Dendritic cell treated with granulocyte-macrophage colony-stimulating factor and Interleukin-4, amounts not matched to agents 40 ng/mL and 50 ng/mL, for 4 days (primary cell): ENCODE measurements around the gene PIM1.

ENCODE experiments used
- H3K27ac Mint-ChIP-seq: one replicate; pipeline ENCODE4 v1.8.0; 2022; ENCODE audit warnings: mild to moderate bottlenecking, mixed read lengths
- H3K27me3 Mint-ChIP-seq: one replicate; pipeline ENCODE4 v1.8.0; 2022; ENCODE audit warnings: mild to moderate bottlenecking, mixed read lengths
- H3K36me3 Mint-ChIP-seq: one replicate; pipeline ENCODE4 v1.8.0; 2022; ENCODE audit warnings: low read depth, mixed read lengths
- H3K4me1 Mint-ChIP-seq: one replicate; pipeline ENCODE4 v1.8.0; 2022; ENCODE audit warnings: low read depth, mixed read lengths
- H3K4me3 Mint-ChIP-seq: one replicate; pipeline ENCODE4 v1.8.0; 2022; ENCODE audit warnings: mild to moderate bottlenecking, moderate library complexity, mixed read lengths
- H3K9me3 Mint-ChIP-seq: one replicate; pipeline ENCODE4 v1.8.0; 2022; ENCODE audit warnings: mixed read lengths
- intact Hi-C: fragments of 100-400 bp; cut with micrococcal nuclease; formaldehyde crosslinking; loops from one replicate; pipeline ENCODE4 v1.15.0; 2022

The PIM1 gene

DNA sequence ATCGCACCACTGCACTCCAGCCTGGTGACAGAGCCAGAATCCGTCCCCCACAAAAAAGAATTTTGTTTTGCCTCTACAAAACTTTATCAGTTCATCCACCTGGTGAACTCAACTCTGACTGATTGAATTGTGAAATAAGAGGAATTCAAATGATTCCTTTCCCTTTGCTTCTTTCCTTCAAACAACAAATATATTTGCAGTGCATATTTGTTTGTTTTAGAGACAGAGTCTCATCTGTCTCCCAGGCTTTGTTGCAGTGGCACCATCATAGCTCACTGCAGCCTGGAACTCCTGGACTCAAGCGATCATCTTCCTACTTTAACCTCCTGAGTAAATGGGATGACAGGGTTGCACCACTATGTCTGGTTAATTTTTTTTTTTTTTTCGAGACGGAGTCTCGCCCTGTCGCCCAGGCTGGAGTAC lies 23.2 kb upstream of the PIM1 start:
- Mint-ChIP-seq H3K27ac (no peak overlapping the region), H3K27me3 (peaks cover 10% of the 10 kb centered on the region), H3K4me3 (no peak overlapping the region), H3K36me3 (no peaks in the 10 kb centered on the region), H3K9me3 (no peaks in the 10 kb centered on the region), H3K4me1 (peaks cover 12% of the 10 kb centered on the region)
- intact Hi-C loops, result no loop called here

DNA sequence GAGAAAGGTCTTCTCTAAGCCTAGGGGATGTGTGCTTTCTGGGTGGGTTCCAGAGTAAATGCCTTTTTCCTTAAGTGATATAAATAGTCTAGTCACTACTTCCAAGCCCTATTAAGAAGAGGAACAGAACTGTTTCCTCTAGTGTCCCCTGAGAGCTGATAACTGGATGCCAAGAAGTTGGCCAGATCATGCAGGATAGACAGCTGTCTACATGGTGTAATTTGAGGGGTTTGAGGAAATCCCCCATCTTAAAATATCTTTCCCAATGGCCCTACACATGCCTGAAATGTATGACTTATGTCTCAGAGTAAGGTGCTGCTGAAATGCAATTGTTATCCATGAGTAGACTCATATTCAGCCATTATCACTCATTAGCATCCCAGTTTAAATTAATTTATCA lies 20.2 kb upstream of the PIM1 start:
- intact Hi-C loops, result no loop called here
- Mint-ChIP-seq H3K9me3 (no peaks in the 10 kb centered on the region), H3K27ac (no peak overlapping the region), H3K4me1 (peaks cover 10% of the 10 kb centered on the region), H3K27me3 (peaks cover 6% of the 10 kb centered on the region), H3K4me3 (no peak overlapping the region), H3K36me3 (no peaks in the 10 kb centered on the region)

DNA sequence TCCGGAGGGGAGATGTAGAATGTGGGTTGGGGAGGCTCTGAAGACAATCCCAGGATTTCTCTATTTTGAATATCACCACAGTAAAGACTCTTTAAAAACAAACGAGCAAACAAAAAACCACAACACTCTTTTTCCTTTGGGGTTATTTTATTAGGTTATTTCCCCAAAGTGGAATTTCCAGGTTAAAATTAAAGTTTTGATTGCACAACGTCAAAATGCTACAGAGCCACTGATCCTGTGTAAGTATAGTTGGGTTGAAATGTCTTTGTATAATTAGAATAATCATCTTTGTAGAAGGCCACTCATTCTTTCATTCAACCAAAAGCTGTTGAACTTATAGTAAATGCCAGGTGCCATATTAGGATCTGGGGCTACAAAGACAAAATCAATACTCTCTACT lies 19.6 kb upstream of the PIM1 start:
- Mint-ChIP-seq H3K9me3 (no peaks in the 10 kb centered on the region), H3K27me3 (peaks cover 6% of the 10 kb centered on the region), H3K4me1 (peaks cover 12% of the 10 kb centered on the region), H3K36me3 (no peaks in the 10 kb centered on the region), H3K4me3 (no peak overlapping the region), H3K27ac (no peak overlapping the region)
- intact Hi-C loops, result no loop called here

DNA sequence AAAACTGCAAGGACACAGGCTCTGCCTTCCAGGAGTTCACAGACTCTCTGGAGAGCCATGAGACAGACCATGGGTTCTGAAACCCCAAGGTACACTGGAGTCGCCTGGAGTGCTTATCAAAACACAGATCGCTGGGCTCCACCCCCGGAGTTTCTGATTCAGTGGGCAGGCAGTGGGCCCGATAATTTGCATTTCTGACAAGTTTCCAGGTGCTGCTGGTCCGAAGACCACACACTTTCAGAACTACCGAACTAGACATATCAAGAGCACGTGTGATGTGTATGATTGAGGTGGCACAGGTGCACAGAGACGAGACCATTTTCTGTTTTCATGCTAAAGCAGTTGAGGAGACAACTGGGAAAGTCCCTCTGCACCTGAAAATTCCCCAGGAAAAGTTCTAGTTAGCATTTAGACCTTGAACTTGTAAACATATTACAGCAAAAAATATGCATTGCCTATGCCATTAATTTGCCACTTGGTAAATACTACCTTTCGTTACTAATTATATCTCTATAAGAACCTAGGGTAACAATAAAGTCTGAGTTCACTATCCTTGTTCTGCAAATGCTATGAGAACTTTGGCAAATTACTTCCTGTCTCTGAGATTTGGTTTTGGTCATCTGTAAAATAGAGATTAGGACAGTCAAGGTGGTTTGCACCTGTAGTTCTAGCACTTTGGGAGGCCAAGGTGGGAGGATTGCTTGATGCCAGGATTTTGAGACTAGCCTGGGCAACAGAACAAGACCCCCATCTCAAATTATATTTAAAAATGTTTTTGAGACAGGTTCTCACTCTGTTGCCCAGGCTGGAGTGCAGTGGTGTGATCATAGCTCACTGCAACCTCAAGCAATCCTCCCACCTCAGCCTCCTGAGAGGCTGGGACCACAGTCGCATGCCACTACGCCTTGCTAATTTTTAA lies 14.3 kb upstream of the PIM1 start:
- H3K36me3 Mint-ChIP-seq, result no peaks in the 10 kb centered on the region
- H3K9me3 Mint-ChIP-seq, result no peaks in the 10 kb centered on the region
- no peak overlapping the region for H3K27ac Mint-ChIP-seq
- H3K4me1 Mint-ChIP-seq, result peaks cover 11% of the 10 kb centered on the region
- no peak overlapping the region for H3K4me3 Mint-ChIP-seq
- peaks cover 2% of the 10 kb centered on the region for H3K27me3 Mint-ChIP-seq
- intact Hi-C loops, result no loop called here

DNA sequence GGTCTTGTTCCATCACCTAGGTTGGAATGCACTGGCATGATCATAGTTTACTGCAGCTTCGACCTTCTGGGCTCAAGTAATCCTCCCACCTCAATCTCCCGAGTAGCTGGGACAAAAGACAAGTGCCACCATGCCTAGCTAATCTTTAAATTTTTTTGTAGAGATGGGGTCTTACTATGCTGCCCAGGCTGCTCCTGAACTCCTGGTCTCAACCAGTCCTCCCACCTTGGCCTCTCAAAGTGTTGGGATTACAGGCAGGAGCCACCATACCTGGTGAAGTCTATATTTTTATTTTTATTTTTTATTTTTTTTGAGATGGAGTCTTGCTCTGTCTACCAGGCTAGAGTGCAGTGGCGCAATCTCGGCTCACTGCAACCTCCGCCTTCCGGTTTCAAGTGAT lies 11.4 kb upstream of the PIM1 start:
- H3K4me1 Mint-ChIP-seq, result peaks cover 28% of the 10 kb centered on the region
- no peak overlapping the region for H3K27ac Mint-ChIP-seq
- no peaks in the 10 kb centered on the region for H3K27me3 Mint-ChIP-seq
- no peaks in the 10 kb centered on the region for H3K36me3 Mint-ChIP-seq
- intact Hi-C loops, result no loop called here
- no peak overlapping the region for H3K4me3 Mint-ChIP-seq
- no peaks in the 10 kb centered on the region for H3K9me3 Mint-ChIP-seq

DNA sequence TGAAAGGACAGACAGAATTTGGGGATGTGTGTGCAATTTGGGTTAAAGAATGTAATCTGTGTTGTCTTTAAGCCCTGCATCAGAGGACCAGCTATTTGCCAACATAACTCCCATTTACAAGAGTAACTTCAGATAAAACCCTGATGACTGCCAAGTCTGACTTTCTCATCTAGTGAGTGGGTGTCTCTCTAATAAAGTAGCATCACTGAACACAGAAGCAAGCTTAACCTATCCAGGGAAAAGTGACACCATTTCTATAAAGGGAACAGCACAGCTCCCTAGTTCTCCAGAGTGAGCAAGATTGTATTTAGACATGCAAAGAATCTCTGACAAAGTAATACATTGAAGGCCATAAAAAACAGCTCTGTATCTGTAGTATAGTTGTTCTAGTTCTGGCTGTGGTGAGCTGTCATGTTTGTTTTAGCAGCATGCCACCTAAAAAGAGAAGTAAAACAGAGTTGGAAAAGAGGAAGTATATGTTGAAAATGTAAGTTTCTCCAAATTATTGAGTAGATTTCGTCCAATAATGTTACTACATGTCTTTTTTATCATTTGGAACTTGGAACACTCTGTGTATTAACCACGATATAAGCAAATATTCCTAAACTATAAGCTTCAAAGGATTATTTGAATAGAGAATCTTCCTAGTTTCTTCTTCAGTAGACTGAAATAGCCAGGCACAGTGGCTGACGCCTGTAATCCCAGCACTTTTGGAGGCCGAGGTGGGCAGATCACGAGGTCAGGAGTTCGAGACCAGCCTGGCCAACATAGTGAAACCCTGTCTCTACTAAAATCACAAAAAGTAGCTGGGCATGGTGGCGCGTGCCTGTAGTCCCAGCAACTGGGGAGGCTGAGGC lies 8.8 kb upstream of the PIM1 start:
- H3K4me3 Mint-ChIP-seq, result peak overlapping the region; percentile 17
- H3K4me1 Mint-ChIP-seq, result peaks cover 22% of the 10 kb centered on the region
- no peaks in the 10 kb centered on the region for H3K9me3 Mint-ChIP-seq
- no peaks in the 10 kb centered on the region for H3K36me3 Mint-ChIP-seq
- H3K27ac Mint-ChIP-seq, result peak overlapping the region; percentile 82
- intact Hi-C loops, result no loop called here
- H3K27me3 Mint-ChIP-seq, result no peaks in the 10 kb centered on the region

DNA sequence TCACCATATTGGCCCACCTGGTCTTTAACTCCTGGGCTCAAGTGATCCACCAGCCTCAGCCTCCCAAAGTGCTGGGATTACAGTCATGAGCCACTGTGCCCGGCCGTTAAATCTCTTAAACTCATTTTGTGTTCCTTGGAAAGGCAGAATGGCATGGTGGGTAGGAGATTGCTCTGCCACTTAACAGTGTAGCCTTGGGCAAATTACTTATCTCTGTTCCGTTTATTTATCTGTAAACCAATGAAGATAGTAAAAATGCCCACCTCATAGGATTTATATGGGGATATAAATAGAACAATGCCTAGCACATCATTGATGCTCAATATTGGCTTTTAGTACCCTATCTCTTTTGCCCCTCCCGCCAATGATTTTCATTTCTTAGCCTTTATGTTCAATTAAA lies 7.2 kb upstream of the PIM1 start:
- Mint-ChIP-seq H3K36me3 (no peaks in the 10 kb centered on the region), H3K4me1 (peaks cover 22% of the 10 kb centered on the region), H3K27me3 (peaks cover 2% of the 10 kb centered on the region), H3K9me3 (no peaks in the 10 kb centered on the region), H3K27ac (peak overlapping the region; percentile 82), H3K4me3 (no peak overlapping the region)
- intact Hi-C loops, result no loop called here

DNA sequence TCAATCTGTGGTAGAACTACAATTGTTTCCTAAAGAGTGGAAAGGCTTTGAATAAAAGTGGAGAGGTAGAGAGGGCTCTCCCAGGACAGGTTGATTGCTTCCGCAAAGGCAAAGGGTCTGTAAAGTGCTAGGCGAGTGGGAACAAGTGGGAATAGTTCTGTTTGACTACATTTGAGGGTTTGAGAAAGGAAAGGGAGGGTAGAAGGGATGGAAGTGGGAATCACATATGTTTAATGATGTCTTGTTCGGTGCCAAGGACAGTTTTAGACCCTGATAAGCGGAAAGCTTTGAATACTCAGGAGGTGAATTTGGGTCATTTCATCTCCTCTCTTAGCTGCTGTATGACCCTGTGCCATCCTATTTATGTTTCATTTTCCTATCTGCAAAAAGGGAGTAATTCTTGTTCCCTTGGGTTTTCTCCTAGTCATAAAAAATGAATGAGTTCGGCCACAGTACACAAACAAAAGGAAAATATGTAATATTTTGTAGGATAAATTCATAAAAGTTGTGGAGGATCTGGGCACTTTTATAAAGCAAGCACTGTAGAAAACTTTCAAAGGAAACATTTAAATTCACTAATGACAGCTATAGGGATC lies 1.7 kb upstream of the PIM1 start:
- no peak overlapping the region for H3K4me3 Mint-ChIP-seq
- peaks cover 6% of the 10 kb centered on the region for H3K27me3 Mint-ChIP-seq

DNA sequence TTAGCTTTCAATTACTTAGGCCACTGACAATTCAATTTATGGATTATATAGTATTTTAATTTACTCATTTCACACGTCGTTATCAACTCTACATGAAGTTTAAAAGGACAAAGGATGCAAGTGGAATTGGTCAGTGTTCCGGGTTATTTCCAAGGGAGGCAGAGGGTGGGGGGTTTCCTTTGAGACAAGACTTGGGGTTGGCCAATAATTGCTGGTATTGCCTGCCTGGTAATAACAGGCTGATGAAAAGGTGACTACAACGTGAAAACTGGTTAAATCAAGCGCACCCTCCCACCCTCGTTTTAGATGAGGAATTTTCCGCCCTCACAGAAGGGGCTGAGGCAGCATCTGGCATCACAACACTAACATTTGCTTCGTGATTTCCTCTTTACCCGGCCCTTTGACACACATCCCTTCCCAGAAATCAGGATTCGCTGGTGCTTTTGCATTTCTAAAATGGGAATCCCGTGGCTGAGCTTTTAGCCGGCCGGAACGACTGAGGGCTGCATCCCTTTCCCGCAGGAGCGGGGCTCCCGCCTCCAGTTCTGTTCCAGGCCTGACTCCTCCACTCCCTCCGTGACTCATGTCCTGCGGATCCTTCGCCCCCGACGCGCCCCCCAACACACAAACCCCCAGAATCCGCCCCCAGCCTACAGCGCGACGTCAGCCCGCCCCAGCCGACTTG lies 999 bp upstream of the PIM1 start:
- peak overlapping the region; percentile 94 for H3K27ac Mint-ChIP-seq
- intact Hi-C loops, result no loop called here
- H3K27me3 Mint-ChIP-seq, result peaks cover 6% of the 10 kb centered on the region
- no peaks in the 10 kb centered on the region for H3K9me3 Mint-ChIP-seq
- H3K4me3 Mint-ChIP-seq, result peak overlapping the region; percentile 84
- peaks cover 32% of the 10 kb centered on the region for H3K36me3 Mint-ChIP-seq
- peaks cover 40% of the 10 kb centered on the region for H3K4me1 Mint-ChIP-seq

More for the DNA sequence above, 1.7 kb upstream of the PIM1 start:
- H3K9me3 Mint-ChIP-seq, result no peaks in the 10 kb centered on the region
- no peak overlapping the region for H3K27ac Mint-ChIP-seq
- H3K4me1 Mint-ChIP-seq, result peaks cover 33% of the 10 kb centered on the region
- intact Hi-C loops, result no loop called here
- peaks cover 25% of the 10 kb centered on the region for H3K36me3 Mint-ChIP-seq

DNA sequence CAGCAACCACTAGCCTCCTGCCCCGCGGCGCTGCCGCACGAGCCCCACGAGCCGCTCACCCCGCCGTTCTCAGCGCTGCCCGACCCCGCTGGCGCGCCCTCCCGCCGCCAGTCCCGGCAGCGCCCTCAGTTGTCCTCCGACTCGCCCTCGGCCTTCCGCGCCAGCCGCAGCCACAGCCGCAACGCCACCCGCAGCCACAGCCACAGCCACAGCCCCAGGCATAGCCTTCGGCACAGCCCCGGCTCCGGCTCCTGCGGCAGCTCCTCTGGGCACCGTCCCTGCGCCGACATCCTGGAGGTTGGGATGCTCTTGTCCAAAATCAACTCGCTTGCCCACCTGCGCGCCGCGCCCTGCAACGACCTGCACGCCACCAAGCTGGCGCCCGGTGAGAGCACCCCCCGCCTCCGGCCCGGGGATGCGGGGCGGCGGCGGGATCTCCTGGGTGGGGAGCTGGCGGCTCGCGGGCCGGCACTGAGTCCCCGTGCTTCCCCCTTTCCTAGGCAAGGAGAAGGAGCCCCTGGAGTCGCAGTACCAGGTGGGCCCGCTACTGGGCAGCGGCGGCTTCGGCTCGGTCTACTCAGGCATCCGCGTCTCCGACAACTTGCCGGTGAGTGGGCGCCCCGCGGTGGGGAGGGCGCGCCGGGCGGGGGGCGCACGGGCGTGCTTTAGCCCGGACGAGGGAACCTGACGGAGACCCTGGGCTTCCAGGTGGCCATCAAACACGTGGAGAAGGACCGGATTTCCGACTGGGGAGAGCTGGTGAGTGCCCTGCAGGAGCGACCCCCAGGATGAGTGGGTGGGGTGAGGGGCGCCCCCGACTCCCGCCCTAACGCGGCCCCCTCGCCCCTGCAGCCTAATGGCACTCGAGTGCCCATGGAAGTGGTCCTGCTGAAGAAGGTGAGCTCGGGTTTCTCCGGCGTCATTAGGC lies 585 bp downstream of the PIM1 start:
- Mint-ChIP-seq H3K27ac (peak overlapping the region; percentile 90), H3K36me3 (peaks cover 48% of the 10 kb centered on the region), H3K4me3 (peak overlapping the region; percentile 81), H3K4me1 (peaks cover 55% of the 10 kb centered on the region), H3K9me3 (no peaks in the 10 kb centered on the region), H3K27me3 (peaks cover 6% of the 10 kb centered on the region)
- intact Hi-C loops, result loop anchor here (2.0 to 5.0 kb wide), 2 partner anchors 68 to 283 kb away; partner anchors contain the start of gene C6orf89

DNA sequence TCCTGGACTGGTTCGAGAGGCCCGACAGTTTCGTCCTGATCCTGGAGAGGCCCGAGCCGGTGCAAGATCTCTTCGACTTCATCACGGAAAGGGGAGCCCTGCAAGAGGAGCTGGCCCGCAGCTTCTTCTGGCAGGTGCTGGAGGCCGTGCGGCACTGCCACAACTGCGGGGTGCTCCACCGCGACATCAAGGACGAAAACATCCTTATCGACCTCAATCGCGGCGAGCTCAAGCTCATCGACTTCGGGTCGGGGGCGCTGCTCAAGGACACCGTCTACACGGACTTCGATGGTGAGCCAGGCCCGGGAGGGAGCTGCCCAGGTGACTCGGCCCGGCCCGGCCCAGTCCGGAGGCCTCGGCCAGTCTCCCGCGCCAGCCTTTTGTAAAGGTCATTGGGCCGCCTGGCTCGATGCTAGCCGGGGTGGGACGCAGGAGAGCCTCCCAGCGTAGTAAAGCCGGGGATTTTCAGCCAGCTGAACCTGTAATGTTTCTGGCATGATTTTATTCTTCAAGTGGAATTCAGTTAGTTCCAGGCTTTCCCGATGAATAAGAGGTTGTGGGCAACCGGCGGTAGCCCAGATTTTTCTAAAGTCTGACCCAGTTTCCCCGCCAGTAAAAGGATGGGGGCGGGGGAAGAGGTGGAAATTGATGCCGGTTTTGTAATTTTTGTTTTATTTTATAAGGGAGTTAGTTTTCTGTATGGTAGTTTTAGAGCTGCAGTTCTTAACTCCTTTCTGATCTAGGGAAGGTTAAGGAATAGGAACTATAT lies 1.4 kb downstream of the PIM1 start:
- Mint-ChIP-seq H3K4me3 (peak overlapping the region; percentile 81), H3K27ac (peak overlapping the region; percentile 90), H3K27me3 (peaks cover 6% of the 10 kb centered on the region), H3K36me3 (peaks cover 53% of the 10 kb centered on the region), H3K4me1 (peaks cover 64% of the 10 kb centered on the region), H3K9me3 (no peaks in the 10 kb centered on the region)
- intact Hi-C loops, result loop anchor here (2.0 to 5.0 kb wide), 2 partner anchors 69 to 284 kb away; partner anchors contain the start of gene C6orf89
